ENCODE results near the gene UBAP2. TPM values are rescaled to one million over a fixed set of nuclear protein-coding genes. Genes with fewer than 3 reads are reported as not detected.

Gene UBAP2
- total RNA-seq, 1 experiment from 2014 or later: 62.5 TPM

- no peak for DNase-seq (ENCODE audit: low spot score)
- Histone ChIP-seq H3K36me3 (ENCODE audit: insufficient read depth, low read length, poor library complexity, severe bottlenecking) (peaks cover 50% of the 10 kb centered on the region), H3K9me3 (ENCODE audit: low read depth, low read length, poor library complexity, severe bottlenecking) (no peaks in the 10 kb centered on the region), H3K27ac (ENCODE audit: low read depth, low read length, poor library complexity, severe bottlenecking) (no peak overlapping the region), H3K27me3 (replicated peaks; ENCODE audit: insufficient read depth, low read depth, low read length, poor library complexity) (no peaks in the 10 kb centered on the region), H3K4me1 (ENCODE audit: insufficient read depth, low read length, poor library complexity, severe bottlenecking) (no peaks in the 10 kb centered on the region), H3K4me3 (ENCODE audit: low read depth, low read length, poor library complexity, severe bottlenecking) (no peak overlapping the region)
- ChIA-PET POLR2A (ENCODE audit: low non-redundant PET) (no interaction called here), CTCF (no interaction called here)
- TF ChIP-seq CTCF (conservative IDR thresholded peaks at IDR 0.05; ENCODE audit: low read depth, low read length) (no peak), EZH2 (IDR thresholded peaks at IDR 0.05; ENCODE audit: borderline replicate concordance, low read depth, low read length, poor library complexity, severe bottlenecking) (no peak)
- BruUV-seq (replicated peaks): no TSS peak
- intact Hi-C loops (cut with micrococcal nuclease; ENCODE audit: unreplicated experiment): no loop called here
Measured at GRCh38 chr9:33952066-33952465, 96.6 kb downstream of the UBAP2 start.

- H3K4me3 ChIP-seq (ENCODE audit: low read depth, low read length, poor library complexity, severe bottlenecking): no peak overlapping the region
- no peak for TF ChIP-seq EZH2 (IDR thresholded peaks at IDR 0.05; ENCODE audit: borderline replicate concordance, low read depth, low read length, poor library complexity, severe bottlenecking)
- no peak for TF ChIP-seq CTCF (conservative IDR thresholded peaks at IDR 0.05; ENCODE audit: low read depth, low read length)
- POLR2A ChIA-PET (ENCODE audit: low non-redundant PET): no interaction called here
- BruUV-seq (replicated peaks): no TSS peak
- intact Hi-C loops (cut with micrococcal nuclease; ENCODE audit: unreplicated experiment): no loop called here
- H3K36me3 ChIP-seq (ENCODE audit: insufficient read depth, low read length, poor library complexity, severe bottlenecking): peaks cover 48% of the 10 kb centered on the region
- no peaks in the 10 kb centered on the region for H3K9me3 ChIP-seq (ENCODE audit: low read depth, low read length, poor library complexity, severe bottlenecking)
- H3K27ac ChIP-seq (ENCODE audit: low read depth, low read length, poor library complexity, severe bottlenecking): no peak overlapping the region
- H3K27me3 ChIP-seq (replicated peaks; ENCODE audit: insufficient read depth, low read depth, low read length, poor library complexity): no peaks in the 10 kb centered on the region
- no peak for DNase-seq (ENCODE audit: low spot score)
- H3K4me1 ChIP-seq (ENCODE audit: insufficient read depth, low read length, poor library complexity, severe bottlenecking): no peaks in the 10 kb centered on the region
- CTCF ChIA-PET: no interaction called here
Measured at GRCh38 chr9:33950371-33950770, 98.3 kb downstream of the UBAP2 start.

GRCh38 chr9:33946779-33947535, 101.7 kb downstream of the UBAP2 start:
- ChIA-PET CTCF (no interaction called here), POLR2A (ENCODE audit: low non-redundant PET) (no interaction called here)
- BruUV-seq (replicated peaks): no TSS peak
- H3K27me3 ChIP-seq (replicated peaks; ENCODE audit: insufficient read depth, low read depth, low read length, poor library complexity): no peaks in the 10 kb centered on the region
- H3K9me3 ChIP-seq (ENCODE audit: low read depth, low read length, poor library complexity, severe bottlenecking): no peaks in the 10 kb centered on the region
- no peak overlapping the region for H3K27ac ChIP-seq (ENCODE audit: low read depth, low read length, poor library complexity, severe bottlenecking)
- peaks cover 12% of the 10 kb centered on the region for H3K4me1 ChIP-seq (ENCODE audit: insufficient read depth, low read length, poor library complexity, severe bottlenecking)
- intact Hi-C loops (cut with micrococcal nuclease; ENCODE audit: unreplicated experiment): no loop called here
- no peak for TF ChIP-seq EZH2 (IDR thresholded peaks at IDR 0.05; ENCODE audit: borderline replicate concordance, low read depth, low read length, poor library complexity, severe bottlenecking)
- no peak overlapping the region for H3K4me3 ChIP-seq (ENCODE audit: low read depth, low read length, poor library complexity, severe bottlenecking)
- peaks cover 44% of the 10 kb centered on the region for H3K36me3 ChIP-seq (ENCODE audit: insufficient read depth, low read length, poor library complexity, severe bottlenecking)
- DNase-seq (ENCODE audit: low spot score): no peak

- intact Hi-C loops (cut with micrococcal nuclease; ENCODE audit: unreplicated experiment): no loop called here
- CTCF ChIA-PET: no interaction called here
- no peak overlapping the region for H3K4me3 ChIP-seq (ENCODE audit: low read depth, low read length, poor library complexity, severe bottlenecking)
- BruUV-seq (replicated peaks): no TSS peak
- peak overlapping the region; percentile 45 for H3K27ac ChIP-seq (ENCODE audit: low read depth, low read length, poor library complexity, severe bottlenecking)
- peaks cover 56% of the 10 kb centered on the region for H3K36me3 ChIP-seq (ENCODE audit: insufficient read depth, low read length, poor library complexity, severe bottlenecking)
- no peak for DNase-seq (ENCODE audit: low spot score)
- TF ChIP-seq EZH2 (IDR thresholded peaks at IDR 0.05; ENCODE audit: borderline replicate concordance, low read depth, low read length, poor library complexity, severe bottlenecking) (no peak), CTCF (conservative IDR thresholded peaks at IDR 0.05; ENCODE audit: low read depth, low read length) (no peak)
- POLR2A ChIA-PET (ENCODE audit: low non-redundant PET): no interaction called here
- H3K9me3 ChIP-seq (ENCODE audit: low read depth, low read length, poor library complexity, severe bottlenecking): no peaks in the 10 kb centered on the region
- no peaks in the 10 kb centered on the region for H3K27me3 ChIP-seq (replicated peaks; ENCODE audit: insufficient read depth, low read depth, low read length, poor library complexity)
- H3K4me1 ChIP-seq (ENCODE audit: insufficient read depth, low read length, poor library complexity, severe bottlenecking): peaks cover 12% of the 10 kb centered on the region
Measured at GRCh38 chr9:33943389-33943788, 105.3 kb downstream of the UBAP2 start.
